Measurements from ENCODE around the gene GNMT.

- TF ChIP-seq TAF1 (IDR thresholded peaks at IDR 0.05; ENCODE audit: low read depth) (no peak), EP300 (IDR thresholded peaks at IDR 0.05; ENCODE audit: borderline replicate concordance) (no peak), USF1 (IDR thresholded peaks at IDR 0.05) (no peak), NFIC (IDR thresholded peaks at IDR 0.05) (no peak), YY1 (IDR thresholded peaks at IDR 0.05; ENCODE audit: low read depth) (no peak), ZBTB7A (IDR thresholded peaks at IDR 0.05; ENCODE audit: low read depth) (no peak), RAD21 (IDR thresholded peaks at IDR 0.05; ENCODE audit: low read depth) (no peak), MAX (IDR thresholded peaks at IDR 0.05) (no peak), REST (IDR thresholded peaks at IDR 0.05; ENCODE audit: low read depth) (no peak), TEAD4 (IDR thresholded peaks at IDR 0.05) (no peak), CREB1 (IDR thresholded peaks at IDR 0.05; ENCODE audit: low read depth) (no peak), TCF12 (IDR thresholded peaks at IDR 0.05; ENCODE audit: low read depth) (no peak), EGR1 (IDR thresholded peaks at IDR 0.05) (no peak)
These were observed 32.9 kb downstream of the GNMT start for GRCh38 chr6:42993445-42993844.
